Karpas-422 (cell line): ENCODE measurements around the gene TRDN. TPM values are rescaled to one million over a fixed set of nuclear protein-coding genes. Genes with fewer than 3 reads are reported as not detected.

Experiments
- DNase-seq: peaks from one replicate; pipeline ENCODE4 v3.0.0-alpha.2; 2015
- H2AFZ ChIP-seq: fragments of 200-600 bp; sonication (generic); 2 replicates; pipeline ENCODE4 v1.6.1; 2014; ENCODE audit warnings: antibody characterized with exemption, low read length, mixed read lengths
- H3K27ac ChIP-seq: fragments of 200-600 bp; sonication (generic); 2 replicates; pipeline ENCODE4 v1.5.1; 2014; ENCODE audit warnings: mild to moderate bottlenecking, low read length, moderate library complexity
- H3K27me3 ChIP-seq: fragments of 200-600 bp; sonication (generic); 2 replicates; pipeline ENCODE4 v1.6.1; 2014; ENCODE audit warnings: low read length, mixed read lengths
- H3K36me3 ChIP-seq: fragments of 200-600 bp; sonication (generic); 2 replicates; pipeline ENCODE4 v1.6.1; 2014; ENCODE audit warnings: low read length, mixed read lengths; ENCODE audit not compliant: insufficient read depth
- H3K4me1 ChIP-seq: fragments of 200-600 bp; sonication (generic); 2 replicates; pipeline ENCODE4 v1.6.1; 2014; ENCODE audit warnings: mild to moderate bottlenecking, low read length, mixed read lengths
- H3K4me2 ChIP-seq: fragments of 200-600 bp; sonication (generic); 2 replicates; pipeline ENCODE4 v1.6.1; 2014; ENCODE audit warnings: low read length, low read depth, mild to moderate bottlenecking; ENCODE audit not compliant: poor library complexity, severe bottlenecking
- H3K4me3 ChIP-seq: fragments of 200-600 bp; sonication (generic); 2 replicates; pipeline ENCODE4 v1.5.1; 2014; ENCODE audit warnings: mild to moderate bottlenecking, antibody characterized with exemption, low read length, mixed read lengths
- H3K79me2 ChIP-seq: fragments of 200-600 bp; sonication (generic); 2 replicates; pipeline ENCODE4 v1.6.1; 2014; ENCODE audit warnings: mild to moderate bottlenecking, low read length, mixed read lengths
- H3K9ac ChIP-seq: fragments of 200-600 bp; sonication (generic); 2 replicates; pipeline ENCODE4 v1.6.0; 2014; ENCODE audit warnings: low read length
- H3K9me2 ChIP-seq: fragments of 200-600 bp; sonication (generic), shearing (Covaris generic); replicated peaks from 2 replicates; pipeline ENCODE4 v1.6.0; 2014; ENCODE audit warnings: mild to moderate bottlenecking, low read length, moderate library complexity; ENCODE audit not compliant: insufficient read depth
- H3K9me3 ChIP-seq: fragments of 300-700, 200-600 bp; sonication (generic); 2 replicates; pipeline ENCODE4 v1.6.1; 2014; ENCODE audit warnings: low read length, mixed read lengths
- H4K20me1 ChIP-seq: fragments of 200-600 bp; sonication (generic); 2 replicates; pipeline ENCODE4 v1.6.1; 2014; ENCODE audit warnings: mild to moderate bottlenecking, antibody characterized with exemption, low read length, low read depth; ENCODE audit not compliant: insufficient read depth
- total RNA-seq: library from RNA; depleted of rRNA; stranded (reverse); fragments of >200 nt; shearing (Covaris generic); gene quantifications from 2 replicates; pipeline ENCODE4 v1.2.3, GENCODE V29; 2014; ENCODE audit warnings: low replicate concordance

The TRDN gene
- total RNA-seq, 1 experiment from 2014 or later: not detected

DNA sequence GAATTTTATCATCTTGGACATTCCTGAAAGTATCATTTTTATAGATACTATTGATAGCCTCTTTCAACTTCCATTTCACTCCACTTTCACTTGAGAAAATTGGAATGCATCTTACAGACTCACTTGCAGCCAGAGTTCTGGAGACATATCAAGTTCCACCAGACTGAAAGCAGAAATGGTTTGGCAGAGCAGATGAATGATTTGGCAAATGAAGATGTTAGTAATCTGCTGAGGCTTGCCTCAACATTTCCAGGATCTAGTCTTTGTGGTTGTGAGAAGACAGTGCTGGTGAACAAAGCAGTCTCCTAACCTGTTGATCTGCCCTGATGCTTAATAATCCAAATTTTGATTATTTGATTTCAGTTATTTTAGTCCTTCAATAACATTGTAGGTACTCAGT is 202.6 kb downstream of the TRDN start:
- Histone ChIP-seq H3K9ac (no peak overlapping the region), H3K4me2 (no peak overlapping the region), H2AFZ (no peak overlapping the region), H3K4me3 (no peak overlapping the region), H3K9me3 (peaks cover 5% of the 10 kb centered on the region; the same call in 1 of the 2 replicates), H3K27me3 (no peaks in the 10 kb centered on the region), H3K79me2 (no peaks in the 10 kb centered on the region), H4K20me1 (no peaks in the 10 kb centered on the region), H3K27ac (no peak overlapping the region), H3K9me2 (no peaks in the 10 kb centered on the region), H3K36me3 (no peaks in the 10 kb centered on the region), H3K4me1 (no peaks in the 10 kb centered on the region)
- no peak for DNase-seq

DNA sequence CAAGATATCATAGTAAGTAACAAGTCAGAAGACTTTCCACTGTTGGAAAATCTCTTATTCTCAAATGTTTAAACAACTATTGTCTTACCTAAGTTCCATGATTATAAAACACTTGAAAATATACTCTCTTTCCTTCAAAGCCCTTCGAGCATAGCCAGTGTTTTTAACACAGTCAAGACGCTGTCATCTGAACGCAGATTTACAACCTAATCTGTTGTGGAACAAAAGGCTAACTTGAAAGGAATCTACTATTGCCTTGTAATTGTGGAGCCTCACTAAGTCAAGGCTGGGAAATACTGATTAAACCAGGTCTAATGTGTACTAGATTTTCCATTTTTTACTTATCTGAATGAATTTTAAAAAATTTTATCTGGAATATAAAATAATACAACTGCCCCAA is 205.8 kb downstream of the TRDN start:
- Histone ChIP-seq H3K27me3 (no peaks in the 10 kb centered on the region), H3K4me1 (no peaks in the 10 kb centered on the region), H4K20me1 (no peaks in the 10 kb centered on the region), H3K4me3 (no peak overlapping the region), H3K36me3 (no peaks in the 10 kb centered on the region), H3K9me2 (no peaks in the 10 kb centered on the region), H3K9ac (no peak overlapping the region), H2AFZ (no peak overlapping the region), H3K27ac (no peak overlapping the region), H3K79me2 (no peaks in the 10 kb centered on the region), H3K9me3 (peaks cover 7% of the 10 kb centered on the region), H3K4me2 (no peak overlapping the region)
- no peak for DNase-seq

DNA sequence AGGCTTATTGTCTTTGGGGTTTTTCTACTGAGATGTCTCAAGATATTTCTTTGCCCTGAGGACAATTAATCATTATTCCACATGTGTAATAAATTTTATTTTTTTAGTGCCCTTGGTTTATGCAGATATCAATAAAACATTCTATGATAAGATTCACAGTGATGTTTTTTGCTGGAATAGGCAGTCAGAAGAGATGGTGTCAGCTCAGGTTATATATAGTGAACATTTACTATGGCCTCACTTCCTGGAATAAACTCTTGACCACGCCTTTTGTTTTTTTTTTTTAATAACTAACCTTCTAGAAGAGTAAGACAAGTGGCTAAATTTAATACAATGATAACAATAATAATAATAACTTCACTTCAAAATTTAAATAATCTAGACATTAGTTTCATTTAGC is 209.7 kb downstream of the TRDN start:
- Histone ChIP-seq H3K4me3 (no peak overlapping the region), H2AFZ (no peak overlapping the region), H3K4me1 (no peaks in the 10 kb centered on the region), H3K4me2 (no peak overlapping the region), H3K27me3 (no peaks in the 10 kb centered on the region), H3K9me2 (no peaks in the 10 kb centered on the region), H3K9me3 (peaks cover 3% of the 10 kb centered on the region; the same call in 1 of the 2 replicates), H3K79me2 (no peaks in the 10 kb centered on the region), H4K20me1 (no peaks in the 10 kb centered on the region), H3K27ac (no peak overlapping the region), H3K36me3 (no peaks in the 10 kb centered on the region), H3K9ac (no peak overlapping the region)
- no peak for DNase-seq

- Histone ChIP-seq H3K4me3 (no peak overlapping the region), H3K79me2 (no peaks in the 10 kb centered on the region), H3K9ac (no peak overlapping the region), H3K27me3 (no peaks in the 10 kb centered on the region), H3K4me1 (no peaks in the 10 kb centered on the region), H3K4me2 (no peak overlapping the region), H3K36me3 (no peaks in the 10 kb centered on the region), H3K9me3 (peaks cover 3% of the 10 kb centered on the region; the same call in 1 of the 2 replicates), H3K27ac (no peak overlapping the region), H3K9me2 (no peaks in the 10 kb centered on the region), H2AFZ (no peak overlapping the region), H4K20me1 (no peaks in the 10 kb centered on the region)
- DNase-seq: no peak
Observed at GRCh38 chr6:123423130-123423529, 213.6 kb downstream of the TRDN start.

DNA sequence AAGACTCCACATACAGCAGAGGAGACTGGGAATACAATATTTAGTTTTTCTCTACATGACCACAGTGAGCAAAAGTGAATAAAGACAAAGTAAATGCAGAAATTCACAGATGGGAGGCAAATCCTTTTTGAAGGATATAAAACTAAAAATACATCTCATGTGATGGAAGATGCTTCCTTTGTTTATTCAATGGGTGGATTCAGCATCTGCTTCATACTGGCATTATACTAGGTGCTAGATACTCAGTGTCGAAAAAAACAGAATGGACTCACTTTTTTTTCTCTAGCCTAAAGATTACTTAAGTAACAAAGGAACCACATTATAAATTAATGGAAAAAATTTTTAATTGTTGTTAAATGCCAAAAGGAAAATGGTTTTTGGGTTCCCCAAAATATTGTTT is 216.2 kb downstream of the TRDN start:
- Histone ChIP-seq H3K4me2 (no peak overlapping the region), H4K20me1 (no peaks in the 10 kb centered on the region), H2AFZ (no peak overlapping the region), H3K79me2 (no peaks in the 10 kb centered on the region), H3K4me1 (no peaks in the 10 kb centered on the region), H3K9me3 (no peaks in the 10 kb centered on the region), H3K9me2 (no peaks in the 10 kb centered on the region), H3K36me3 (no peaks in the 10 kb centered on the region), H3K4me3 (no peak overlapping the region), H3K27ac (no peak overlapping the region), H3K27me3 (no peaks in the 10 kb centered on the region), H3K9ac (no peak overlapping the region)
- DNase-seq: no peak

DNA sequence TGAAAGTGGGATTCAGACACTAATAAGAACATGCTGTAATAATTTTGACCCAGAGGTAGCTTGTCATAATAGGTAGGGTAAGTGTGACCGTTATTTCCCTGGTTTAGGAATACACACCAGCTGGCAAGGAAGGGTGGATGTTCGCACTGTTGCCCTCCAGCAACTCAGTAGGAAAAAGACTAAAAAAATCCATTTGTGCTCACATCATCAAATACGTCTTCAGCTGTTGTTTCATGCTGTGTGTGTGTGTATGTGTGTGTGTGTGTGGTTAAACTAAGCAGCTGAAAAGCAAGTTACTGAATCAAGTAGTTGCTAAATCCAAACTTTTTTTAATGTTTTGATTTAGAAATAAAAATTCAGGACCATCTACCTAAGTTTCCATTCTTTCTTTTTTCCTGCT is 218.7 kb downstream of the TRDN start:
- Histone ChIP-seq H4K20me1 (no peaks in the 10 kb centered on the region), H3K4me1 (no peaks in the 10 kb centered on the region), H3K9me2 (no peaks in the 10 kb centered on the region), H3K4me3 (no peak overlapping the region), H3K4me2 (no peak overlapping the region), H3K79me2 (no peaks in the 10 kb centered on the region), H3K27me3 (no peaks in the 10 kb centered on the region), H2AFZ (no peak overlapping the region), H3K9me3 (no peaks in the 10 kb centered on the region), H3K27ac (no peak overlapping the region), H3K36me3 (no peaks in the 10 kb centered on the region), H3K9ac (no peak overlapping the region)
- no peak for DNase-seq

DNA sequence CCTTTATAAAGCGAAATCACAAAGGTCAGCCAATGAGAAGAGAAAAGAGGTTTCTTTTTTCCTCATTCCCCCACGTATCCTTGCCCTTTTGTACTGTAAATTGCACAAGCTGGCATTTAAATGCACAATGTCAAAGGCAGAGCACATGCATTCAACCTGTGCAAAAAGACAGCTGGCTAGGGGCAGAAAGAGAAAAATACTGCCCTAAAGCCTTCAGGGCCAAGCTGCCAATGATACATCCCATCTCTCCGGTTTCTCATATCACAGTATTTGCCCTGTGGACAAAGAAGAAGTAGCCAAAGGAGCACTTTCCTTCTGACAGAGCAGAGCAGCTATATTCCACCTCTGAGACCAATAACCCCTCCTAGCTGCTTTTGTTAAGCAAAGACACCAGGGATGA is 219.2 kb downstream of the TRDN start:
- Histone ChIP-seq H3K27ac (no peak overlapping the region), H3K79me2 (no peaks in the 10 kb centered on the region), H3K36me3 (no peaks in the 10 kb centered on the region), H4K20me1 (no peaks in the 10 kb centered on the region), H3K27me3 (no peaks in the 10 kb centered on the region), H3K4me3 (no peak overlapping the region), H3K9ac (no peak overlapping the region), H3K4me1 (no peaks in the 10 kb centered on the region), H3K4me2 (no peak overlapping the region), H3K9me3 (no peaks in the 10 kb centered on the region), H3K9me2 (no peaks in the 10 kb centered on the region), H2AFZ (no peak overlapping the region)
- DNase-seq: no peak

- Histone ChIP-seq H3K27ac (no peak overlapping the region), H3K4me1 (no peaks in the 10 kb centered on the region), H3K9me3 (no peaks in the 10 kb centered on the region), H2AFZ (no peak overlapping the region), H3K4me3 (no peak overlapping the region), H4K20me1 (no peaks in the 10 kb centered on the region), H3K9me2 (no peaks in the 10 kb centered on the region), H3K36me3 (no peaks in the 10 kb centered on the region), H3K79me2 (no peaks in the 10 kb centered on the region), H3K27me3 (no peaks in the 10 kb centered on the region), H3K4me2 (no peak overlapping the region), H3K9ac (no peak overlapping the region)
- DNase-seq: peak; percentile 82
Observed at GRCh38 chr6:123415844-123416468, 220.8 kb downstream of the TRDN start.
